Activated T-cell treated with anti-CD3 and anti-CD28 coated beads for 1 hour (primary cell): Measurements from ENCODE around the gene MEOX1.
"Not testable (repeated sequence)": the region's sequence is repeated elsewhere in the genome, so short reads cannot be mapped to it uniquely, and the experiment has no call there.

Source experiments
- DNase-seq: peaks from one replicate; pipeline ENCODE4 v3.0.0-alpha.2; 2020; ENCODE audit warnings: low read depth

Gene MEOX1

DNA sequence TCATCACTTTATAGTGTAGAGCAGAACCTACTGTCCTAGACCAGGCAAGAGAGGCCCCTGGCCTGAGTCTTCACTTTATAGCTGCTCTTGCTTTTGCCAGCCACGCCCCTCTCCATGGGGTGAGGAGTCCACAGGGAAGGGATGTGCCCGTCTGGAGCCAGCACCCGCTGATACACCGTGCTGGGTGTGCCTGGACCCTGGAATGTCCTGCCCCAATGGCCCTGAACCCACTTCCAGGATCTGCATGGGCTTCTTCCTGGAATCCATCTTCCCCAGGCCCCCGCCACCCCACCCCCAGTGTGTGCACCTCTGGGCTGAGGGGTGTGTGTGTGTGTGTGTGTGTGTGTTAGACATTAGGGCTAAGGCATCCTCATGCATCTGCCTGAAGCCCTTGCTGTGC is 44.9 kb downstream of the MEOX1 start:
- DNase-seq = no peak

DNA sequence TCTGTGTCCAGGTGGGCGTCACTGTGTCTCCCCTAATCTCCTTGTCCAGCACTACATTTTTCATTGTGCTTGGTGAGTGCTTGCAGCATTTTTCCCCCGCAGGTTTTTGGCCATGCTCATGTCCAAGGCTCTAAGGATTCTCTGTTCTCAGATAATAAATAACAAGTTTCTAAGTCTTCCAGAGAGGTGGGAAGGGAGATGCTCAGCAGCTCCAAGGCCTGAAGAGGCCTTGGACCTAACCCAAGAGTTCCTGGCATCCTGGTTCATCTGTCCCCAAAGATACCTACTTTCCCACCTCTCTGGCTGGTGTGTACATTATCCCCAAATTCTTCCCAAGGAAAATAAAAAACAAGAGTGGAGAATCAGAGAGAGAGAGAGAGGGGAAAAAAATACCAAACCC is 45.3 kb downstream of the MEOX1 start:
- no peak for DNase-seq

DNA sequence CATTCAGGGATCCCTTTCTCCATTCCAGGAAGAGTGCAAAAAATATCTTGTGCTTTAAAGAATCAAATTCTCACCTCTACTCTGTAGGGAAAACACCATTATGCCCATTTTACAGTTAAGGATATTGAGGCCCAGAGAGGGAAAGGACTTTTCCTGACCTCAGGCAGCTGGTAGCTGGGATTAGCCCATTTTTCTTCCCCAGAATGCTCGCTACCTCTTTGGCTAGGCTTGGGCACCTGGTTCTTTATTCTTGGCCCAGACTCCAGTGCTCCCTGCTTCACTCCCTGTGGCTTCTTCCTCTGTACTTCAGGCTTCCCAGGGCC is 45.7 kb downstream of the MEOX1 start:
- DNase-seq = no peak

DNA sequence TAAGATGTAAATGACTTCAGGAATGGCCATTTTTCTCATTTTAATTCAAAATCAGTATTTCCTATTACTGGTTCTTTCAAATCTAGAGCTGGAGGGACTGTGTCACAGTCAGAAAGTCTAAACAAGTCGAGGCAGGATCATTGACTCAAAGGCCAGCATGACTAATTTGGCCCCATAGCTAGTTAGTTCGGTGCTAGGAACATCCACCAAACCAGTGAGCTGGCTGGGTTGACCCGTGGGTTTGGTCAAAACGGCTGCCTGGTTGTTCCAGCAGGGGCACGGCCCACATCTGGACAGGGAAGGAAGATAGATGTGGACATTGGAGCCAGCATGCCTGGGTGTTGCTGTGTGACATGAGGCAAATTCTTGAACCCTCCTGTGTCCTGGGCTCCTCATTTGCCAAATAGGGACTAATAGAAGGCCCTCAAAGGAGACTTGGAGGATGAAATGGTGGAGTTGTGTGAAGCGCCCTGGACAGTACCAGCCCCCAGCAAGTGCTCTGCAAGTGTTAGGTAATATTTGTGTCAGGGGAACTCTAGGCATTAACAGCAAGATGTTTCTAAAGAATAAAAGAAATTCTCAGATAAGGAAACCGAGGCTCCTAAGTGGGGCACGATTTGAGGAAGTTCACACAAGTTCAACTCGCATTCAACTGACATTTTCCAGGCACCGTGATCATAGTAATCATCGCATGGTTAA is 46.2 kb downstream of the MEOX1 start:
- DNase-seq = no peak

DNA sequence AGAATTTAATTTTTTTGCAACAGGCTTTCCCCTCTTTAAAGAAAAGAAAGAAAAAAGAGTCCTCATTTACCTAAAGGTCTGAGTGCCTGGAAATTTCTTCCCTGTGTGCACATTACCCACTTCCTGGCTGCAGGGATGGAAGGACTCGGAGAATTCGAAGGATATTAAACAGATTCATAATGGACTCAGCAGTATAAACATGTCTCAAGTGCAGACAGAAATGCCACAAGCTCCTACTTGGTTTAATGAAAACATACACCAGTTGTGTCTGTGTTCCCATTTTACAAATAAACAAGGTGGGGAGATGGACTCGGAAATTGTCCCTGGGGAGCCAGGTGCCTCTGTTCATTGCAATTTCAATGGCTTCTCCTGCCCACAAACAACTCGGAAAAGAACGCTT is 47.2 kb downstream of the MEOX1 start:
- DNase-seq = no peak

DNA sequence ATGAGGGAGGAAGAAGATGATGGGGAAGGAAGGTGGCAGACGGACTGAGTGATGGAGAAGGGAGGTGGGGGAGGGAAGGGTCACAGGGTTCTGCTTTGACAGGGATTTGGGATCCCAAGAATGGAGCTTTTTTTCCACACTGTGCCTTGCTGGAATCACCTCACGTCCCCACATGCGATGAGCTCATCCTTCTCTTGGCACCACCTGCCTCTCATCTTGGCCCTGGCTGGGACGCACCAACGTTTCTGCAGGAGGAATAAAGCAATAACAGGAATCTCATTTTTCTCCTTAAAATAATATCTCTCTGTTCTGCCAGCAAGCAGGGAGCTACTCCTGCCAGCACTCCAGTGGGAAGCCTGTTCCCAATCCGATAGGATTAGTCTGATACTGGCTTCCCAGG is 47.8 kb downstream of the MEOX1 start:
- DNase-seq = no peak

DNA sequence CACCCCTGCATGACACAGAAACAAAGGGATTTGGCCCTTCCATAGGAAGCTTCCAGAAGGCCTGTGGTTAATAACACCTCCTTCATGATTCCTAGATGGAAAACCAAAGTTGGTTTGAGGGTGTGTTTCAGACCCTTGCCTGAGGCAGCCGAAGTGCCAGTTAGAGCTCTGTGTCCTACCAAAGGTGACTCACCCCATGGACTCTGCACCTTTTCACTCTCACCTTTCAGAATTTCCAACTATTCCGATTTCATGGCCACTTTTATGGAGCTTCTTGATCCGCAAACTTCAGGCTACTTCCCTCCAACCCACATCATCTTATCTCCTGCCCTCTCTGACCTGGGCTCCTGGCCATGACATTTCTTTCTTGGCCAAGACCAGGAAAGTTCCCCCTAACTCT is 49.2 kb downstream of the MEOX1 start:
- no peak for DNase-seq

DNA sequence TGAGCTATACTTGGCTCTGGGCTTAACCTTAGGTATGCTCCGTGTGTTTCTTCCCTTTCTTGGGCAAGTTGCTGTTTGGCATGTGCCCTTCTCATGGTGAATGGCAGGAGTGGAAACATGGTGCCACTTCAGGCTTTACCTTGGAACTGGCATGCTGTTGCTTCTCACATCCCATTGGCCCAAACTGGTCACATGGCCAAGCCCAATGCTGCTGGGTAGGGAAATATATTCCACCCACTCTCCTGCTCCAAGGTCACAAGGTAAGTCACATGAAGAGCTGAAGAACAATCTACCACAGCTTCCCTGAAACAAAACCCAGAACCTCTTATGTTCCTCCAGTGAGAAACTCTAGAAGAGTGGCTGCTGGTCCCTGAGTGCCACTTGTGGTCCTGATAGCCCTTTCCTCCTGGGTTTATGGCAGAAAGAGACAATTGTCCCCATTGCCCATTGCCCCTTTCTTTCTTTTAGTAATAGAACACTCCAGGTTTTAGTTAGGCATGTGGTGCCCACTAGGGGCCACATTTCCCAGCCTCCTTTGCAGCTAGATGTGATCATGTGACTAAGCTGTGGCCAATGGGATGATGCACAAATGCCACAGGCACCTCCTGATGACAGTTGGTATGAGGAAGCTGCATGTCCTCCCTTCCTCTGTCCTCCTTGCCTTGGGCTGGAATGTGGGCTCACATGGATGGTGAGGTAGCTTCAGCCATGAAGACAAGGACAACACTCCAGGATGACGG is 50.3 kb downstream of the MEOX1 start:
- DNase-seq = no peak

DNA sequence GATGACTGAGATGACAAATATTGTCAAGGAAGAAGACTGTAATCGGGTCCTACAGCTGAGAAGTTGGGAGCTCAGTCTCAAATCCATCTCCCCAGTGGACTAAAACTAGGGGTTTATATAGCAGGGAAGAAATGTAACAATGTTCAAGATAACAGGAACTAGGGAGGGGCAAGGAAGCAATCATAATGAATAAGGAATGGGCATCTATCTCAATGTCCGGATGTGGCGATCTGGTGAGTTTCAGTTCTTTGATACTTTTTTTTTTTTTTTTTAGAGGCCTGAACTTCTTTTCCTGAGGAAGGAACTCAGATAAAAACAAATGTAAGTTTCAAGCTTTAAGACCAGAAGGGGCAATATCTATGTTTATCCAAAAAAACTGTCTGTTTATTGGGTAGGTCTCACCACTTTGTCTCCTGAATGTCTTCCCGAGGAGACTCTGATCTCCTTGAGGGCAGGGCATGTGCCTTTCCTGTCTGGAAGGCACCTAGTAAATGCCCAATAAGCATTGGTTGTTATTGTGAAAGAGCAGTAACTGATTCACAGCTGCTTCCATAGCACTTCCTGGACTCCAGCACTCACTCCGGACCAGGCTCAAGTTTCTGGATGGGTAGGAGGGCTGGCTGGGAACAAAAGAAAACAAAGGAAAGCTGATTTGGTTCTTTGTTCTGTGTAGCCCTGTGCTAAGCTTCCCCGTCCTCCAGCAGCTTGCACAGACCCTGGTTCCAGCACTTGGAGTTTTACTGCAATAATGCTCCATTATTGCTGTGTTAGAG is 51.9 kb downstream of the MEOX1 start:
- no peak for DNase-seq

DNA sequence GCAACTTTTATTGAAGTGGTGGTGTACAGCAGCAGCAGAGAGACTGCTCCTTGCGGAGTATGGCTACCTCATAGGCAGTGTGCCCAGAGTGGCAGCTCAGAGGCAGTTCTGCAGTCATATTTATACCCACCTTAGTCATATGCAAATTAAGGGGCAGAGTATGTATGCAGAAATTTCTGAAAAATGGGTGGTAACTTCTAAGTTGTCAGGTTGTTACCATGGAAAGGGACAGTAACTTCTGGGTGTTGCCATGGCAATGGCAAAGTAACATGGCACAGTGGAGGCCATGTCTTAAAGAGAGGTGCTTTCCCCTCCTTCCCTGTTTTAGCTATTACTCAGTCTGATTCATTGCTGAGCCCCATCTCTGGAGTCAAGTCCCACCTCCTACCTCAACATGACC is 53.4 kb downstream of the MEOX1 start:
- DNase-seq = no peak

DNA sequence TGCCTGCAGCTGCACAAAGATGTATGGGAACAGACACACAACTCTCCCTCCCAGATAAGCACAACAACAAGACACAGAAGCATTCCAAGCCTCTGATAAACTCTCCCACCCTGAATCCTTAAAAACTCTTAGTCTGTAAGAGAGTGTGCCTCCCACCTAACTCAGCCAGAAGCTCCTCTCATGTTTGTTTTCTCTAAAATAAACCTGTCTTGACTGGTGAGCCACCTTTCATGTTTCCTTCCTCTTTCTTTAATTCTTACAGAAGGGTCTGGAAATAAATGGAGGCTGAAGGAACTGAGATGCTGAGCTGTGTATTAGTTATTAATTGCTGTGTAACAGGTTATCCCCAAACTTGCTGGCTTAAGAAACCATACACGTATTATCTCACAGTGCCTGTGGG is 57.2 kb downstream of the MEOX1 start:
- no peak for DNase-seq

DNA sequence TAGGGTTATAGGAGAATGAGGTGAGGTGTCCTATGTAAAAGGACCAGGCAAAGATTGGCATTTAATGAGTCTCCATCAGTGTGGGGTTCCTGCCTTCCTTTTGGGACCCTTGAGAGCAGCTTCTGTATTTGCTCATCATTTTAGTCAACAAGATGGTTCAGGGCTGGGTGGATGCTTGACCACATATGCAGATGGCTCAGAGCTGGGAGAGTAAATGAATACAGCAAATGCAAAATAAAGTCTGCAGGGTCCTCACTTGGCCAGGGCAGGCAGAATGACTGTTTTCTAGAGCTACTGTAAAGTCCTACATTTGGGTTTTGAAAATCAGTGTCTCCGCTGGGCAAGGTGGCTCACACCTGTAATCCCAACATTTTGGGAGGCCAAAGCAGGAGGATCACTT is 58.4 kb downstream of the MEOX1 start:
- DNase-seq = no peak

DNA sequence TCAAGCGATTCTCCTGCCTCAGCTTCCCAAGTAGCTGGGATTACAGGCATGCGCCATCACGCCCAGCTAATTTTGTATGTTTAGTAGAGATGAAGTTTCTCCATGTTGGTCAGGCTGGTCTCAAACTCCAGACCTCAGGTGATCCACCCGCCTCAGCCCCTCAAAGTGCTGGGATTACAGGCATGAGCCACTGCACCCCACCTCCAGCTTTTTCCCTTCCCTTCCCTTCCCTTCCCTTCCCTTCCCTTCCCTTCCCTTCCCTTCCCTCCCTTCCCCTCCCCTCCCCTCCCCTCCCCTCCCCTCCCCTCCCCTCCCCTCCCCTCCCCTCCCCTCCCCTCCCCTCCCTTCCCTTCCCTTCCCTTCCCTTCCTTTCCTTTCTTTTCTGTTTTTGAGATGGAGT is 59.2 kb downstream of the MEOX1 start:
- DNase-seq = not testable (repeated sequence)

DNA sequence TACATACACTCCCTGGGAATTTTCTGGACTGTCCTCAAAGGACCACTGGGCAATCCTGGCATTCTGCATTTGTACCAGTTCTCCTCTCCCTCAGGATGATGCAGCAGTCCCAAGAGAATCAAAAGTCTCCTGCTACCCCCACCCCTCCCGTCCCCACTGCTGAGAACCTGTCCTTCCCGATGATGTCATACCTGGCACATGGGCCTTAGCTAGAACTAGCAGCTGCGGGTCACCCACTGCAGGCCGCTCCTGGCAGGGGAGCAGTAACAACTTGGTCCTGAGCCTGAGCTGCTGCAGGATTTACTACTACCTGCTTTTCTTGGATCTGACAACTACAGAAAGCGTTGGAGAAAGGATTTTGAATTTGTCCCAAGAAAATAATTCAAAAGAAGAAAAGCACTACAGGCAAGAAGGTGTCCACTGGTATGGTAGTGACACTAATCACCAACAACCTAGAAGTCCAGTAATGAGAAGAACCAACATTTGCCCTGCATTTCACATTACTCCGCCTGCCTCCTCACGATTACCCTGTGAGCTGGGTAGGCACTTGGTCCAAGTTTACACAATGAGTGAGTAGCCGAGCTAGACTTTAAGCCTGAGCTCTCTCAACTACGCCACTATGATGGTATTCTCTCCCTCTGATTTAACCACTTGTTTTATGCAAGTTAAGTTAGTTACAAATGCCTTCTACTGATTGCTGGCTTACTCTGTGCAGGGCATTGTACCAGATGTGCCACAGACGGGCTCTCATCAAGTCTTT is 60.3 kb downstream of the MEOX1 start:
- no peak for DNase-seq

DNA sequence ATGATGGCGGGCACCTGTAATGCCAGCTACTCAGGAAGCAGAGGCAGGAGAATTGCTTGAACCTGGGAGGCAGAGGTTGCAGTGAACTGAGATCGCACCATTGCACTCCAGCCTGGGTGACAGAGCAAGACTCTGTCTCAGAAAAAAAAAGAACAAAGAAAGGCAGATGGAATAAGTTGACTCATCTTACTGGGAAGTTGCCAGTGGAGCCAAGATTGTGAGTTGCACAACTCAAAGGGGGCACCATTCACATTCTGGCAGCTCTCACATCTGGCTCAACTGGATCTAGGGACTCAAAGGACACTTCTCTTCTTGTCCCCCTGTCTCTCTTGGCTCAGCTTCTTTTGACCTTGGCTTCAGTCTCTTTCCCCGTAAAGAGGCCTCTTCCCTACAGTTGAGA is 61.9 kb downstream of the MEOX1 start:
- no peak for DNase-seq

DNA sequence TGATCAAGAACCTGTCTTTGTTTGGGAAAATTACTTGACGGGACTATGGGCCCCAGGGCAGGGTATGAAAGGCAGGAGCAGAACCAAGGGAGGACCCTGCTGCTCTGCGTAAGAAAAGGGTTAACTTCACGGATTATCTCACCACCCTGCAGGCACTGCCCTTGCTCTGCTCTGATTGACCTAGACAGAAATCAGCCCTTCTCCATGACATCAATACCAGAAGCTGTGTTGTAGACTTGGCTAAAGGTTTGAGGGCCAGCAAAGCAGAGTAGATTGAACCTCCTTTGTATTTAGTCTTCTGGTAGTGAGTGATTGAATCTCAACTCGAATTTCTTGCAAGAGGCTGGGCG is 62.7 kb downstream of the MEOX1 start:
- no peak for DNase-seq

DNA sequence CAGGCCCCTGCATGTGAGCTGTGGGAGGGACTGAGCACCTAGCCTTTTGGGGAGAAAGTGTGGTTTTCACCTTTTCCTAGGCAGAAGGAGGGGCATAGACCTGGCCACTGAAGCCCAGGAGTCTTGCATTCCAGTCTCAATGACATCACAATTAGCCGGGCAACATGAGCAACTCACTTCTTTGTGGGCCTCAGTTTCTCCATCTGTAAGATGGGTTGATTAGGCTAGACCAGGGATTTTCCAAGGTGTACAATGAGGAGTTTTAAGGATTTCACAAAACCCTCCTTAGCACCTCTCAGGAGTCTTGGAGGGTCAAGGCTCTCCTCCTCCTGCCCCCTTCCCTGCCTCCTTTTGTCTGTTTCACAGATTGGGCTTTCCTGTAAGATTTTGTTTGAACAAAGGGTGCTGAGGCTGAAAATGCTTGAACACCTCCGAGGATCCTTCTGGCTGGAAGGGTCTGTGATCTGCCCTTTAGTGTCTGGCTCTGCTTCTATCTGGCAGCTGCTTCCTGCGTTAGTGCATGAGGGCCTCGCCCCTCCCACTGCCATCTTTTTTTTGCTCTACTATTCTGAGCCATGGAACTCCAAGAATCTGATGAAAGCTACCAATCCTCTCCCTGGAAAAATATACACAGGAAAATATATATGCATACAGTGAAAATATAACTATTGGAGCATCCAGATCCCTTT is 63.2 kb downstream of the MEOX1 start:
- DNase-seq = no peak

DNA sequence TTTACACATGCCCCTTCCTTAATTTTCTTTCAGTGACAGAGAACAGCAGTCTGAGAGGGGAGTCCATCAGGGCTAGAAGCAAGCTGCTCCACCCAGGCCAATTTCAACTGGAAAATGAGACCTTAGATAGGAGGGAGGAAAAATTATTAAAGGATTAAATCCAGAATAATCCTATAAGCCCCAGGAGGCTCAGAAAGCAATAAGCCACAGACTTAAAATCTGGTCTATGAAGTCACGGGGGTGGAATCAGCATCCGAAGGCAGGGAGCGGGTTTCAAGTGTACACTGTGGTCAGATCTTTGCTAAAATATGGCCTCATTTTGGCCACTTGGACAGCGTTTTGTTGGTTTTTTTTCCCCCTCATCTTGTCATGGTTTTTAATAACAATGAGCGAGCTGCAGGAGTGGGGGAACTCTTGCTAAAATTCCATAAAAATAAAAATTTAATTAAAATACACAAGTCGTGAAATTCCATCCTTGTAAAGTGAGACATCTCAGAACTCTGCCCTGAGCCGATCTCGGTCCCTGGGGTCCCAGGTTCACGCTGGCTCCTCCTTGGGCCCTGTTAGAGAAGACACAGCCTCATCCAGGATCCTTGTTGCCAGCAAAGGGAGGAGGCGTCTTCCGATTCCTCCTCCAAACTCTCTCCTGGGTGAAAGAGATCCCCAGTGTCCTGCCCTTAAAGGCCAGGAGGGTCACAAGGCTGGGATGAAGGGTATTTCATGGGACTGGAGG is 63.9 kb downstream of the MEOX1 start:
- DNase-seq = no peak

DNA sequence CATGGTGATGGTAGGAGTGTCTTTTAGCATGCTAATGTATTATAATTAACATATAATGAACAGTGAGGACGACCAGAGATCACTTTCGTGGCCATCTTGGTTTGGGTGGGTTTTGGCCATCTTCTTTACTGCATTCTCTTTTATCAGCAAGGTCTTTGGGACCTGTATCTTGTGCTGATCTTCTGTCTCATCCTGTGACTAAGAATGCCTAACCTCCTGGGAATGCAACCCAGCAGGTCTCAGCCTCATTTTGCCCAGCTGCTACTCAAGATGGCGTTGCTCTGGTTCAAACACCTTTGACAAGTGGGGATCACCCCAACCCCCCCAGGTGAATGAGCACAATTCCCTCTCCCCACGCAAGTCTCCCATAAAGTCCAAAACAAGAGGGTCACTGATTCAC is 66.3 kb downstream of the MEOX1 start:
- DNase-seq = no peak

DNA sequence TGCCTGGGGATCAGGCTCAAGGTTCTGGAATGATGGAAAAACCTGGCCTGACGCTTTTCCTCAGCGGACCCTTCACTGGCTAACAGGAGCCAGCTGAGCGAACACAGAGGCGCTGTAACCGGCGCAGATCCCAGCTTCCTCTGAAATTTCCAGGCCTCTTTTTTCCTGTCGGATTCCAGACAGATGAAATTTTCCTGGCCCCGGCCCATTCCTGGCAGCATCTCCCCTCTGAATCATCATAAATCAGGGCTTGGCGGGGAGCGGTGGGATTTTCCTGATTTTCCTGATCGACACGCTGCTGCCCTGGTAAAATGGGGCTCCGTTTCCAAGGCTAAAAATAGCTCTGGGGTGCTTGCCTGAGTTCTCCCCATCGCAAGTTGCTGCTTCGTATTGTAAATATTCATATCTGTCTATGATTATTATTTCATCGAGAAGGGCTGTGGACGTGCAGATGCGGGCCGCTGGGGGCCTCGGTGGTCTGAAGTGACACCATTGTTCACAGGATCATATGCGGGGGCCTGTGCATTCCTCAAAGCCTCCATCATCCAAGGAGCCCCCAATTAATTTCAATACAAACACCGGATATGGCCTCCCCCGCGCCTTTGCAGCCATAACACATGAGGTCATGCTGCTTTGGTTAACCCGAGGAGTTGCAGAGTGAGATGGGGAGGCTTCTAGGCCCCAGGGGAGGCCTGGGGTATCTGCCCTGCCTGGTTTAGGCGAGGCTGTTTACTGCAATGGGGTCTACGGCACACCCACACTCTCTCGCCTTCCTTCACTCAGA is 69.8 kb downstream of the MEOX1 start:
- no peak for DNase-seq

DNA sequence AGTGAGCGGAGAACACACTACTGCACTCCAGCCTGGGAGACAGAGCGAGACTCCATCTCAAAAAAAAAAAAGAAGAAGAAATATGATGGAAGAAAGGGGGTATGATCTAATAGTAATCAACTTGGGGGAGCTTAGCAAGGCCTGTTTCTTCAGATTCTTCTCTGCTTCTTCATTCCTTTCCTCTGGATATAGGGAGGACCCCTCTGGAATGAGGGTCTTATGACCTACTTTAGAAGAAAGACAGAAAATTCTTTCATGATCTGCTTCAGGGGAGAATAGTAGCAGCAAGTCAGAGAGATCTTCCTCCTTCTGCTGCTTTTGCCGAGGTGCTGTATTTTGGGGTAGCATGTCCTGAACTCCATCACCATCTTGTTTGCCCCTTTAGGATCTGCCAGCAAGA is 70.7 kb downstream of the MEOX1 start:
- no peak for DNase-seq
